ENCODE measurements around the gene MORN4. TPM values are rescaled to one million over a fixed set of nuclear protein-coding genes. Genes with fewer than 3 reads are reported as not detected.

Gene MORN4
- total and polyA plus RNA-seq, 2 of the 13 experiments (the other 11 are each of a cell fraction or from before 2014, with no cell fraction given), result 3.4 to 9.1 TPM

DNA sequence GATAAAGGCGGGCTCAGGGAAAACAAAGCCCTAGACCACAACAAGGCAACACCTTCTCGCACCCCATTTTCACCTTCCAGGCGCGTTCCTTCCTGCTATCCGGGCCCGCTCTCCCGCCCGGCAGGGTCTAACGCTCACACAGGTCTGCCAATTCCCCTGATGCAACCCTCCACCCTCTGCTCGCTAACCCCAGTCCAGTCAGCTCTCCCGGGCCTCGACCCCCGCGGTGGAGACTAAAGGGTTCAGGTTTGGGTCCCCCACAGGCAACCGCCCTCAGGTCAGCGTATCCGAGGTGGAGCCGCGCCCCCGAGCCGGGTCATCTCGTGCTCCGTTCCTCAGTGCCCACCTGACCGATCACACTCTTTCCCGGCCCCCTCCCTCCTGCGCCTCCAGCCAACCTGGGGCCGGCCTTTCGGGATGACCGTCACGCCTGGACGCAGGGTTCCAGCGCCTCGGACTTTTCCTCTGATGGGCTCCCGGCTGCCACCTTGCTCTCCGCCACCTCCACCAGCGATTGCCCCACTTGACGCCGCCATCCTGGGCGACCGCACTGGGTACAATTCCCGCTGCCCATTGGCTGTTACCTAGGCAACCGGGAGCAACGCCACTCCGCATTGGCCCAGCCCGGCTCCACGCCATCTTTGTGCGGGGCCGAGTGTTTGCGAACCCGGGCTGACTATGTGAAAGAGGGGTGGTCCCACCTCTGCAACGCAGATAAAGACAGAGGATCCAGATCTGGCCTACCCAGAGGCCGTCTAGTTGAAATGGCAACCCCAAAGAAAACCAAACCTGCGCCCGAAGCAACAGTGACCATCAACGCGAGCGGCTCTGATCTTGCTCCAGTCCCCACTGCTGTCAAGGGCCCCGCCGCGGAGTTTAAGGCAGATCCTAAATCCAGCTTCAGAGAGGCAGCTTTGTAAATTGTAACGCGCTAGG is at the start of gene MORN4 (continued):
- TF ChIP-seq, protein P1, sequence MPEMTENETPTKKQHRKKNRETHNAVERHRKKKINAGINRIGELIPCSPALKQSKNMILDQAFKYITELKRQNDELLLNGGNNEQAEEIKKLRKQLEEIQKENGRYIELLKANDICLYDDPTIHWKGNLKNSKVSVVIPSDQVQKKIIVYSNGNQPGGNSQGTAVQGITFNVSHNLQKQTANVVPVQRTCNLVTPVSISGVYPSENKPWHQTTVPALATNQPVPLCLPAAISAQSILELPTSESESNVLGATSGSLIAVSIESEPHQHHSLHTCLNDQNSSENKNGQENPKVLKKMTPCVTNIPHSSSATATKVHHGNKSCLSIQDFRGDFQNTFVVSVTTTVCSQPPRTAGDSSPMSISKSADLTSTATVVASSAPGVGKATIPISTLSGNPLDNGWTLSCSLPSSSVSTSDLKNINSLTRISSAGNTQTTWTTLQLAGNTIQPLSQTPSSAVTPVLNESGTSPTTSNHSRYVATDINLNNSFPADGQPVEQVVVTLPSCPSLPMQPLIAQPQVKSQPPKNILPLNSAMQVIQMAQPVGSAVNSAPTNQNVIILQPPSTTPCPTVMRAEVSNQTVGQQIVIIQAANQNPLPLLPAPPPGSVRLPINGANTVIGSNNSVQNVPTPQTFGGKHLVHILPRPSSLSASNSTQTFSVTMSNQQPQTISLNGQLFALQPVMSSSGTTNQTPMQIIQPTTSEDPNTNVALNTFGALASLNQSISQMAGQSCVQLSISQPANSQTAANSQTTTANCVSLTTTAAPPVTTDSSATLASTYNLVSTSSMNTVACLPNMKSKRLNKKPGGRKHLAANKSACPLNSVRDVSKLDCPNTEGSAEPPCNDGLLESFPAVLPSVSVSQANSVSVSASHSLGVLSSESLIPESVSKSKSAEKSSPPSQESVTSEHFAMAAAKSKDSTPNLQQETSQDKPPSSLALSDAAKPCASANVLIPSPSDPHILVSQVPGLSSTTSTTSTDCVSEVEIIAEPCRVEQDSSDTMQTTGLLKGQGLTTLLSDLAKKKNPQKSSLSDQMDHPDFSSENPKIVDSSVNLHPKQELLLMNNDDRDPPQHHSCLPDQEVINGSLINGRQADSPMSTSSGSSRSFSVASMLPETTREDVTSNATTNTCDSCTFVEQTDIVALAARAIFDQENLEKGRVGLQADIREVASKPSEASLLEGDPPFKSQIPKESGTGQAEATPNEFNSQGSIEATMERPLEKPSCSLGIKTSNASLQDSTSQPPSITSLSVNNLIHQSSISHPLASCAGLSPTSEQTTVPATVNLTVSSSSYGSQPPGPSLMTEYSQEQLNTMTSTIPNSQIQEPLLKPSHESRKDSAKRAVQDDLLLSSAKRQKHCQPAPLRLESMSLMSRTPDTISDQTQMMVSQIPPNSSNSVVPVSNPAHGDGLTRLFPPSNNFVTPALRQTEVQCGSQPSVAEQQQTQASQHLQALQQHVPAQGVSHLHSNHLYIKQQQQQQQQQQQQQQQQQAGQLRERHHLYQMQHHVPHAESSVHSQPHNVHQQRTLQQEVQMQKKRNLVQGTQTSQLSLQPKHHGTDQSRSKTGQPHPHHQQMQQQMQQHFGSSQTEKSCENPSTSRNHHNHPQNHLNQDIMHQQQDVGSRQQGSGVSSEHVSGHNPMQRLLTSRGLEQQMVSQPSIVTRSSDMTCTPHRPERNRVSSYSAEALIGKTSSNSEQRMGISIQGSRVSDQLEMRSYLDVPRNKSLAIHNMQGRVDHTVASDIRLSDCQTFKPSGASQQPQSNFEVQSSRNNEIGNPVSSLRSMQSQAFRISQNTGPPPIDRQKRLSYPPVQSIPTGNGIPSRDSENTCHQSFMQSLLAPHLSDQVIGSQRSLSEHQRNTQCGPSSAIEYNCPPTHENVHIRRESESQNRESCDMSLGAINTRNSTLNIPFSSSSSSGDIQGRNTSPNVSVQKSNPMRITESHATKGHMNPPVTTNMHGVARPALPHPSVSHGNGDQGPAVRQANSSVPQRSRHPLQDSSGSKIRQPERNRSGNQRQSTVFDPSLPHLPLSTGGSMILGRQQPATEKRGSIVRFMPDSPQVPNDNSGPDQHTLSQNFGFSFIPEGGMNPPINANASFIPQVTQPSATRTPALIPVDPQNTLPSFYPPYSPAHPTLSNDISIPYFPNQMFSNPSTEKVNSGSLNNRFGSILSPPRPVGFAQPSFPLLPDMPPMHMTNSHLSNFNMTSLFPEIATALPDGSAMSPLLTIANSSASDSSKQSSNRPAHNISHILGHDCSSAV (CRISPR knock-in tag; IDR thresholded peaks at IDR 0.05; ENCODE audit: borderline replicate concordance), result no peak
- TF ChIP-seq EHMT2 (IDR thresholded peaks at IDR 0.05; ENCODE audit: borderline replicate concordance, low read depth, low read length) (no peak), DMTF1 (CRISPR knock-in tag; IDR thresholded peaks at IDR 0.05) (no peak), TAF1 (CRISPR knock-in tag; IDR thresholded peaks at IDR 0.05) (peak; percentile 82; the same call in 1 of the 2 replicates), ZNF644 (CRISPR knock-in tag; IDR thresholded peaks at IDR 0.05; ENCODE audit: low read depth) (0 out of 2 replicates have a peak, but pooled peaks have one; percentile 14), ZMAT3 (CRISPR knock-in tag; conservative IDR thresholded peaks at IDR 0.05) (0 out of 2 replicates have a peak, but pooled peaks have one; percentile 67), ZNF230 (CRISPR knock-in tag; IDR thresholded peaks at IDR 0.05) (no peak; the same call in 1 of the 2 replicates), HMG20A (CRISPR knock-in tag; IDR thresholded peaks at IDR 0.05; ENCODE audit: borderline replicate concordance) (no peak), CERS6 (CRISPR knock-in tag; IDR thresholded peaks at IDR 0.05) (no peak), MXD4 (CRISPR knock-in tag; IDR thresholded peaks at IDR 0.05) (0 out of 2 replicates have a peak, but pooled peaks have one; percentile 27), SNRNP70 (IDR thresholded peaks at IDR 0.05; ENCODE audit: low read depth, low read length) (no peak)
- TF ChIP-seq, protein P2, sequence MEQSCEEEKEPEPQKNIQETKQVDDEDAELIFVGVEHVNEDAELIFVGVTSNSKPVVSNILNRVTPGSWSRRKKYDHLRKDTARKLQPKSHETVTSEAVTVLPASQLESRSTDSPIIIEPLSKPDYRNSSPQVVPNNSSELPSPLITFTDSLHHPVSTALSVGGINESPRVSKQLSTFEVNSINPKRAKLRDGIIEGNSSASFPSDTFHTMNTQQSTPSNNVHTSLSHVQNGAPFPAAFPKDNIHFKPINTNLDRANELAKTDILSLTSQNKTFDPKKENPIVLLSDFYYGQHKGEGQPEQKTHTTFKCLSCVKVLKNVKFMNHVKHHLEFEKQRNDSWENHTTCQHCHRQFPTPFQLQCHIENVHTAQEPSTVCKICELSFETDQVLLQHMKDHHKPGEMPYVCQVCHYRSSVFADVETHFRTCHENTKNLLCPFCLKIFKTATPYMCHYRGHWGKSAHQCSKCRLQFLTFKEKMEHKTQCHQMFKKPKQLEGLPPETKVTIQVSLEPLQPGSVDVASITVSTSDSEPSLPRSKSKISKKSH (CRISPR knock-in tag; IDR thresholded peaks at IDR 0.05; ENCODE audit: borderline replicate concordance), result peak; percentile 63; the same call in 1 of the 2 replicates
- TF ChIP-seq, protein P3, sequence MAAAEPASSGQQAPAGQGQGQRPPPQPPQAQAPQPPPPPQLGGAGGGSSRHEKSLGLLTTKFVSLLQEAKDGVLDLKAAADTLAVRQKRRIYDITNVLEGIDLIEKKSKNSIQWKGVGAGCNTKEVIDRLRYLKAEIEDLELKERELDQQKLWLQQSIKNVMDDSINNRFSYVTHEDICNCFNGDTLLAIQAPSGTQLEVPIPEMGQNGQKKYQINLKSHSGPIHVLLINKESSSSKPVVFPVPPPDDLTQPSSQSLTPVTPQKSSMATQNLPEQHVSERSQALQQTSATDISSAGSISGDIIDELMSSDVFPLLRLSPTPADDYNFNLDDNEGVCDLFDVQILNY (CRISPR knock-in tag; conservative IDR thresholded peaks at IDR 0.05), result no peak

Measured in HepG2 (cell line).